A549 (cell line): ENCODE measurements around the gene TMEM14A.

Source experiments
- CTCF ChIP-seq: fragments of >200 bp; sonication (Bioruptor Twin); formaldehyde crosslinking; IDR thresholded peaks from 3 replicates; pipeline ENCODE4 v1.5.1; 2016
- EP300 ChIP-seq, 2 experiments: fragments of >200 bp; sonication (Bioruptor Twin); formaldehyde crosslinking; IDR thresholded peaks; 2 replicates in 1 of 2; 3 replicates in 1 of 2; pipeline ENCODE4 v1.6.1; 2016 to 2017
- JUN ChIP-seq, 2 experiments: fragments of >200 bp; sonication (Bioruptor Twin); formaldehyde crosslinking; IDR thresholded peaks; 2 replicates in 1 of 2; 3 replicates in 1 of 2; pipeline ENCODE4 v1.6.1; 2016 to 2017
- MAX ChIP-seq: IDR thresholded peaks from 2 replicates; pipeline ENCODE4 v1.6.1; 2012
- POLR2A ChIP-seq: IDR thresholded peaks from 2 replicates; pipeline ENCODE4 v1.6.1; 2012; ENCODE audit warnings: mild to moderate bottlenecking, low read length

- TF ChIP-seq JUN (IDR thresholded peaks at IDR 0.05) (no peak), CTCF (no peak), POLR2A (no peak), EP300 (IDR thresholded peaks at IDR 0.05) (no peak), MAX (no peak)
These were observed 57.0 kb downstream of the TMEM14A start for GRCh38 chr6:52727908-52728307.
